ENCODE data around the gene UCN. TPM values are rescaled to one million over a fixed set of nuclear protein-coding genes. Genes with fewer than 3 reads are reported as not detected.

The UCN gene
- total and polyA plus RNA-seq, 12 donors, result 0.51 to 4.1 (median 1.5) TPM; not detected in 1

DNA sequence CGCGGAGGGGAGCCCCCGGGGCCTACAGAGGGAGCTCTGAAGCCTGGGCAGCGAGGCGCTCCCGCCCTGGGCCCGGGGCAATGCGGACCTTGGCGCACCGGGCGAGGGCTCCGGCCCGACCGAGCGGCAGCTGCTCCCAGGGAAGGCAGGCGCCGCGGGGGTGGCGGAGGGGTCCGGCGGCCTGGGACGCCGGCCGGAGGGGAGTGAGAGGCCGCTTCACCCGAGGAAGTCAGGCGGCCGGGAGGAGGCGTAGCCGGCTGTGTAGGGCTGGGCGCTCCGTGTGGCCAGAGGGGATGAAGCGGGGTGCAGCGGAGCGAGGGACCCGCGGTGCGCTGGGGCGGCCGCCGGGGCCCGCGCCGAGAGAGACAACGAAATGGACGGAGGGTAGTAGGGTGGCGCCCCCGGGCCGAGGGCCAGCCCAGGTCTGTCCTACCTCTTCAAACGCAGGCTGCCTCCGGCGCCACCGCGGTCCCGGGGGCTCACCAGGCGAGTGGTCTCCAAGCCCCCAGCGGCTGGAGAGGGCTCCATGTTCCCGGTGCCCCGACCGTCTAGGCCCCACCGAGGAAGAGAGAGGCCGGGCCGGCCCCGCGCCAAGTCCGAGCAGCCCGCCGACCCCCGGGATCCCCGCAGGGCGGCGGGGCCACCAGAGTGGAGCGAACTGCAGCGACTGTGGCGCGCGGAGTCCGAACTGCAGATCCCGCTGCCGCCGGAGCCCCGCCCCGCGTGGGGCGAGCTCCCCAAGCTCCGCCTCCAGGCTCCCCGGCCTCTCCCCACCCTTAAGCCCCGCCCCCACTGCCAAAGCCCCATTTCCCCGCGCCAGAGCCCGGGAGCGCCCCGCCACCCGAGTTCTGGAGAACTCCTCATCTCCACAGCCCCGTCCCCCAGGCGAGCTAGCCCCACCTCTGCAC is 45.6 kb downstream of the UCN start, which contains the start of gene SLC30A3:
SLC30A3 (minus strand) TSS at position 669 of the 908 bp plus-strand sequence; CDS start at position 528, 141 bp downstream.
- Histone ChIP-seq H3K27ac (peak within 1 kb of the TSS in 3 of 10 donors; percentile 9 to 39 (median 32)), H3K9me3 (no peaks in the 10 kb centered on the region), H3K4me1 (peaks cover 0 to 40% (median 34%) of the 10 kb centered on the region in 9 donors), H3K36me3 (no peaks in the 10 kb centered on the region), H3K27me3 (peaks cover 0 to 98% (median 73%) of the 10 kb centered on the region in 7 donors), H3K4me3 (peak within 1 kb of the TSS; percentile 40 to 70 (median 64))
- intact Hi-C loops (cut with DNase I), result loop anchor here in 2 of 10 donors (1.0 to 10.0 kb wide), 3 partner anchors 21 to 308 kb away; partner anchors contain the start of gene UCN (in 1 of the 2)
- DNase-seq, result peak; percentile 68 to 77
- TF ChIP-seq, protein P1, sequence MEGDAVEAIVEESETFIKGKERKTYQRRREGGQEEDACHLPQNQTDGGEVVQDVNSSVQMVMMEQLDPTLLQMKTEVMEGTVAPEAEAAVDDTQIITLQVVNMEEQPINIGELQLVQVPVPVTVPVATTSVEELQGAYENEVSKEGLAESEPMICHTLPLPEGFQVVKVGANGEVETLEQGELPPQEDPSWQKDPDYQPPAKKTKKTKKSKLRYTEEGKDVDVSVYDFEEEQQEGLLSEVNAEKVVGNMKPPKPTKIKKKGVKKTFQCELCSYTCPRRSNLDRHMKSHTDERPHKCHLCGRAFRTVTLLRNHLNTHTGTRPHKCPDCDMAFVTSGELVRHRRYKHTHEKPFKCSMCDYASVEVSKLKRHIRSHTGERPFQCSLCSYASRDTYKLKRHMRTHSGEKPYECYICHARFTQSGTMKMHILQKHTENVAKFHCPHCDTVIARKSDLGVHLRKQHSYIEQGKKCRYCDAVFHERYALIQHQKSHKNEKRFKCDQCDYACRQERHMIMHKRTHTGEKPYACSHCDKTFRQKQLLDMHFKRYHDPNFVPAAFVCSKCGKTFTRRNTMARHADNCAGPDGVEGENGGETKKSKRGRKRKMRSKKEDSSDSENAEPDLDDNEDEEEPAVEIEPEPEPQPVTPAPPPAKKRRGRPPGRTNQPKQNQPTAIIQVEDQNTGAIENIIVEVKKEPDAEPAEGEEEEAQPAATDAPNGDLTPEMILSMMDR (IDR thresholded peaks at IDR 0.05), result peak in 4 of 9 donors; percentile 10 to 17 (median 14)
- peak; percentile 76 to 85 (median 78) for ATAC-seq
- WGBS, 2 donors, result 0% methylated on average over 89 to 96 of the region's 96 CpGs

DNA sequence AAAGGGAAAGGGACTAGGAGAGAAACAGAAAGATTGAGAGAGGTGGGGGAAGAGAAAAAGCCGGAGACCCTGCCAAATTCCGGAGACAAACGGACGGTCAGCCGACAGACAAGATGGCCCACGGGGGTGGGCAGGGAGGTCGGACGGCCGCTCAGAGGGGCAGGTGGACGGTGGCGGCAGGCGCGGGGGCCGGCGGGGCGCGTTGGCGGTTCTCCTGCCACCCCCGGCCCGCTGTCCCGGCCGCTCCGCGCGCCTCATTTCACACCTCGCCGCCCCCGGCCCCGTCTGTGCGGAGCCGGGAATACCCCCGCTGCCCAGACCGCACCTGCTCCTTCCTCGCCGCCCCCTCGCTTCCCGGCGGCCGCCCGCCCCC is 46.3 kb downstream of the UCN start:
- DNase-seq (no peak), ATAC-seq (no peak)
- intact Hi-C loops (cut with DNase I), result loop anchor here in 2 of 10 donors (1.0 to 10.0 kb wide), 3 partner anchors 21 to 307 kb away; partner anchors contain the start of gene UCN (in 1 of the 2)
- Histone ChIP-seq H3K4me1 (peaks cover 0 to 40% (median 34%) of the 10 kb centered on the region in 9 donors), H3K9me3 (no peaks in the 10 kb centered on the region), H3K27ac (no peak overlapping the region), H3K4me3 (peak overlapping the region; percentile 40 to 70 (median 64)), H3K27me3 (peaks cover 0 to 93% (median 79%) of the 10 kb centered on the region in 7 donors), H3K36me3 (no peaks in the 10 kb centered on the region)
- TF ChIP-seq, protein P1 (IDR thresholded peaks at IDR 0.05), result no peak
- WGBS, 2 donors, result 3 to 5% methylated on average over 33 to 40 of the region's 40 CpGs

DNA sequence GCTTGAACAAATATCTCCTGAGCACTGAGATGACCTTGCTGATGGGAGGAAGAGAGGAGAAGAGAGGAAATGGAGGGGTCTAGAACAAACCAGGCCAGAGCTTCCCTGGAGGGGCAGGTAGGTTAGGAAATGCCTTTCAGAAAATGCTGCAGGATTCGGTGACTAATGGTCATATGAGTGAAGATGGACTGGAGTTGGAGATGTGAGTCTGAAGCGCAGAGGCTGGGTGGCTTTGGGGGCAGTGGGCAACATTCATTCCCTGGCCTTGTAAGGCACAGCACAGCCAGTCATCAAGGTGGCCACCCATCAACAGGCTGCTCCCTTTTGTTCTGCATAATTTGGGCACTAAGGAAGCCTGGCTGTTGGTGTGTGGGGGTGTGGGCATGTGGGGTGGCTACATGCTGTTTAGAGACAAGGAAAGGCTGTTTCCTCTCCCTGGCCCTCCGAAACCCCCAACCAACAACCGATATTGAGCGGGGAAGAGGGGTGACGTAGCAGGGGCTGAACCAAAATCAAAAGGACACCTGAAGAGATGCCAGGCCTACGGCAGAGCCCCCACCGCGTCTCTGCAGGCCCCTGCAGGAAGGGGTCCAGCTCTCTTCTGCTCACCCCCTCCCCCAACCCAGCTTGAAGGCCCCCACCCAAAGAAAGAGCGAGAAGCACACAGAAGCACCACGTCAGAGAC is 46.9 kb downstream of the UCN start:
- H3K9me3 ChIP-seq, result no peaks in the 10 kb centered on the region
- intact Hi-C loops (cut with DNase I), result loop anchor here in 2 of 10 donors (5.0 to 10.0 kb wide), 2 partner anchors 46 to 307 kb away; partner anchors contain the start of gene UCN (in 1 of the 2)
- H3K4me3 ChIP-seq, result peak overlapping the region in 6 of 10 donors; percentile 61 to 68 (median 64)
- 42 to 45% methylated on average over 11 of the region's 11 CpGs for WGBS, 2 donors
- DNase-seq, result no peak
- peaks cover 0 to 40% (median 34%) of the 10 kb centered on the region in 9 donors for H3K4me1 ChIP-seq
- TF ChIP-seq, protein P1 (IDR thresholded peaks at IDR 0.05), result no peak
- peaks cover 0 to 92% (median 84%) of the 10 kb centered on the region in 7 donors for H3K27me3 ChIP-seq
- H3K27ac ChIP-seq, result no peak overlapping the region
- ATAC-seq, result no peak
- H3K36me3 ChIP-seq, result no peaks in the 10 kb centered on the region

DNA sequence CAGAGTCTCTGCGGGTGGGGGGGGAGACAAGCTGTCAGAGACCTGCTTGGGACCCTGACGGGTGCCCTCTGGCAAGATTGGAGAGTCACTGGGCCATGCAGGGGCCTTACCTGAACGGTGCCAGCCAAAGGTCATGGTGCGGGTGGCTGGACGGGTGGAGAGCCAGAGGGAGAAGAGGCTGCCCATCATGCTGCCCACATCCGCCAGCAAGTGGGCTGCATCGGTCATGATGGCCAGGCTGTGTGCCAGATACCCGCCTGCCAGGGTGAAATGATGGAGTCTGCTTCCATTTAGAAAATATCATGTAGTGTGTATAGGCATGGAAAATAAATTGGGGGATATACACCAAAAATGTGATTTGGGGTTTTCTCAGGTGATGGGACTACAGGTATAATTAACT is 50.2 kb downstream of the UCN start:
- no peaks in the 10 kb centered on the region for H3K9me3 ChIP-seq
- peaks cover 0 to 27% (median 15%) of the 10 kb centered on the region in 9 donors for H3K4me1 ChIP-seq
- no peak overlapping the region for H3K27ac ChIP-seq
- peaks cover 0 to 85% (median 74%) of the 10 kb centered on the region in 7 donors for H3K27me3 ChIP-seq
- no peak for DNase-seq
- H3K36me3 ChIP-seq, result no peaks in the 10 kb centered on the region
- ATAC-seq, result no peak
- 83 to 88% methylated on average over 8 of the region's 8 CpGs for WGBS, 2 donors
- intact Hi-C loops (cut with DNase I), result loop anchor here in 1 of 10 donors (10.0 kb wide), 1 partner anchor 47 kb away; the partner anchor contains the start of gene UCN
- TF ChIP-seq, protein P1 (IDR thresholded peaks at IDR 0.05), result no peak
- no peak overlapping the region for H3K4me3 ChIP-seq

Measured in heart right ventricle (tissue), 16 donors.